HG02970 (cell line): ENCODE results near the gene SEZ6L.

Experiments used
- ATAC-seq: cut with Tn5 transposase; IDR thresholded peaks from one replicate; pipeline ENCODE4 v1.9.1; 2021; ENCODE audit warnings: mild to moderate bottlenecking, moderate library complexity, moderate number of reproducible peaks; ENCODE audit not compliant: unreplicated experiment, low FRiP score

SEZ6L gene

DNA sequence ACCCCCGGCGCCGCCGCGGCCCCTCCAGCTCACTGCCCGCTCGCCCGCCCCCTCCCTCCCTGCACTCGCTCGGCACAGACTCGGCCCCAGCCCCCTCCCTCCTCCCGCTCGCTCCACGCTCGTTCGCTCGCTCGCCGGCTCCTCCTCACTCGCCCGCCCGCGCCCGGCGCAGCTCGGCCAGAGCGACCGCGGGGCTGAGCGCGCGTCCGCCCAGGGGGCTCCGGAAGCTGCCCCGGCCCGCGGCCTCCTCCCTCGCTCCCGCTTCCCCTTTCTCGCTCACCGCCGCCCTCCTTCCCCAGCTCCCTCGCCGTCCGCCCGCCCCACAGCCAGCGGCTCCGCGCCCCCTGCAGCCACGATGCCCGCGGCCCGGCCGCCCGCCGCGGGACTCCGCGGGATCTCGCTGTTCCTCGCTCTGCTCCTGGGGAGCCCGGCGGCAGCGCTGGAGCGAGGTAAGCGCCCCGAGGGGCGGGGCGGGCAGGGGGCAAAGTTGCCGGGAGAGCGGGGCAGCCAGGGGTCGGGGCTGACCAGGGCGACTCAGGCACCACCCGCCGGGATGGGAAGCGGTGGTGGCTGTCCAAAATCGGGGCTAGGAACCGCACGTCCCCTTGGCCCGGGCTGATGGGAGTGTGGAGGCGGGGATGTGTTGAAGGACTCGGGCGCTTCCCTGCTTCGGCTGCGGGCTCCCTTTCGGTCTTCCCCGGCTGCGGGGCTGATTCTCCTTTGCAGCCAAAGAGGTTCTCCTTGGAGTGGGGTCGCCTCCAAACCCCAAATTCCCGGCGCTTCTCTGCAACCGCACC is at the start of gene SEZ6L:
Gene SEZ6L (plus strand): TSS at position 148 of the 797 bp plus-strand sequence. CDS start 208 bp downstream, at position 356.
- ATAC-seq: no peak

GRCh38 chr22:26122920-26123468 is 46.3 kb upstream of the SEZ6L start:
- no peak for ATAC-seq

- no peak for ATAC-seq
Measured at GRCh38 chr22:26124991-26125725, 44.1 kb upstream of the SEZ6L start.

GRCh38 chr22:26127126-26127525 is 42.1 kb upstream of the SEZ6L start:
- no peak for ATAC-seq

DNA sequence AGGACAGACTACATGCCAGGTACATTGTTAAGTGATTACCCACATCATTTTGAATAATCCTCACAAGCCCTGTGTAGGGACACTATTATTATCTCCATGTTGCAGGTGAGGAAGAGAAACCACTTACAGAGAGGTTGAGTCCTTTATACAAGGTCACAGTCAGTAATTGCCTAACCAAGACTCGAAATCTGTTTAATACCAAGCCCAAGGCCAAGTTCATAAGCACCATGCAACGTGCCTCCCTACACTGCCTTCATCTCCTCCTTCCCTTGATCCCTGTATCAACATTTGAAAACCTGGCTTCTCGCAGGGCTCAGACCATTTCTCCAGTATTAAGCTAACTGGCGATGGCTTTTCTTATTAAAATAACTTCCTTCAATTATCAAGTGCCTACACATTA is 41.7 kb upstream of the SEZ6L start:
- no peak for ATAC-seq

- ATAC-seq: no peak
Measured at GRCh38 chr22:26131589-26132154, 37.6 kb upstream of the SEZ6L start.

DNA sequence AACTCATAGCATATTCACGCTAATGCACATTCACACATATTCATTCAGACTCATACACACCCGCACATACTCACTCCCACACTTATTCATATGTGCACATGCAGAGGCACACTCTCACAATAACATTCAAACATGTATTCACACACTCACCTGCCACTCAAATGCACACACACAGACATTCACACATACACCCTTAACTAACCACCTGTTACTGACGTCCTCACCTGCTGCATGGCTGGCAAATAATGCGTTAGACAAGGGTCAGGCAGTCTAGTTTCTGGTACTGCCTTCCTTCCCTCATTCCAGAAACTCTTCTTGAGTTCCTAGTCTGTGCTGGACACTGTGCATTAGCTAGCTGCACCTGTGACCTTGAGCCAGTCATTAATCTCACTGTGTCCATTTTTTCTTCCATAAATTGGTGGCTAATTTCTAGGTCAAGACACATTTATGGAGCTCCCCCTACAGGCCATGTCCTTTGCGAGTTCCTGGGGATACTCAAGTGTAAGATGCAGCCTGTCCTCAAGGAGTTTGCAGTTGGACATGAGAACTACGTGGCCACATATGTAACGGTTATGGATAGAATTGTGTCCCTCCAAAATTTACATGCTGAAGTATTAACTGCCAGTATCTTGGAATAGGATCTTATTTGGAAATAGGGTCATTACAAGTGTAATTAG is 34.5 kb upstream of the SEZ6L start:
- ATAC-seq: no peak

DNA sequence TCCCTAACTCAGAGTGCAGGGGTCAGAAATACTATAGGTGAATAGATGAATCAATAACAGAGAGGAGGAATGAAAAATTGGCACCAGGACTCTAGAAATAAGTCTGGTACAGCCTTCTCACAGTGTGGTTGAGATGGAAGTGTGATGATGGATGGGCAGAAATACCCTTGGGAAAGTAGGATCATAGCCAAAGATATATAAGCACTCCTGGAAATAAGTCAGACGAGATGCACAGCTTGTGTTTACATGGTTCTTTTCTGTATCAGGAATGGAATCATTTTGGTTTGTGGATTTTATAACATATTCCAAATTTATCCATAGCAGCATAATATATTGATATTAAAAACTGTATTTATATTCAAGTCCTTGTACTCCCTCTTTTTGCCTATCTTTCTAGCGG is 33.5 kb upstream of the SEZ6L start:
- ATAC-seq: no peak

DNA sequence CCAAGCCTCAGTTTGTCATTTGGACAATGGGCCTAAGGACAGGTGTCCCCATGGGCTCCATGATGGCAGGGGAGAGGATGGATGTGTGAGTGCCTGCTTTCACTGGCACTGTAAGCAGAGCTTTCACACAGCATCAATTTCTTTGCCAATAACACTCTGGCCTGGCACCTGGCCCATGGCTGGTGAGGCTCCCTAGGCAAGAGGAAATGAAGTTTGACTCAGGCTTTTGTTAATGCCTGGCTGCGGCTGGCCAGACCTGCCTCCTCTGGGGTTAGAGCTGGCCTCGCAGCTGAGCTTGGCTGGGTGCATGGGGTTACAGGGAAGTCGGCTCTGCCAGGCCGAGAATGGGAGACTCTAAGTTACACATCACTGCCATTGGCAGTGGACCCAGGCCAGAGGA is 30.0 kb upstream of the SEZ6L start:
- ATAC-seq: no peak

DNA sequence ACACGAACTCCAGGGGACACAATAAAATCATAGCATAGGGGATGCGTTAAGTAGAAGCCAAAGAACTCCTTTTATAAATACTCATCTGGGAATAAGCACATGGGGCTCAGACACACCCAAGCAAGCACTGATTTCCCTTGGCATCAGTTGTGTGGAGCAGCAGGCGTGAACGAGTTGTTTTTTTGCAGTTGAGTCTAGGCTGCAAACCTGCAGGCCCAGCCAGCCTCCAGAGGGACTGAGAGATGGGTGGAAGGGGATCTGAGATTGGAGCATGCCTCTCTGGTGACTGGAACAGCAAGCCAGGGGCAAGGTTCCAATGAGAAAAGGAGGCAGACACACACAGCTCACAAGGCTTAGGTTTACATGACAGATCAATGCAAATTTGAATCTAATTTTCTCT is 27.4 kb upstream of the SEZ6L start:
- ATAC-seq: no peak

GRCh38 chr22:26143806-26144325 is 25.4 kb upstream of the SEZ6L start:
- no peak for ATAC-seq

- ATAC-seq: no peak
Measured at GRCh38 chr22:26159886-26160285, 9.4 kb upstream of the SEZ6L start.

- no peak for ATAC-seq
Measured at GRCh38 chr22:26161746-26162145, 7.5 kb upstream of the SEZ6L start.

GRCh38 chr22:26162926-26163325 is 6.3 kb upstream of the SEZ6L start:
- ATAC-seq: no peak

DNA sequence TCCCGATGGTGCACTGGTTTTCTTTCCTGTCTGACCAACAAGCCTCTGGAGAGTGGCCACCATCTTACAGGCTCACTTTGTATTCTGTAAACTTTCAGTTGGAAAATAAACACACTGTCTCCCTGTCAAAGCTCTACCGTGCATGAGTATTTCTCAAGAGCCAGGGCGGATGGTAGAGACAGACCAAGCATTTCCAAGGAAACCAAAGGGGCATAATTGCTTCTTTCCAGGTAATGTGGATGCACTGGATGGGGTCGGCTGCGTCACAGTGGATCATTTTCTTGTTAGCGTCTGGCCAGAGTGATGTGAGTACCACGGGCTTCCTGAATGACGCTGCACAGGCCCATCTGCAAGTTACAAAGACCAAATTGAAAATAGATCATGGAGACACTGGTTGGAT is 5.1 kb upstream of the SEZ6L start:
- no peak for ATAC-seq

DNA sequence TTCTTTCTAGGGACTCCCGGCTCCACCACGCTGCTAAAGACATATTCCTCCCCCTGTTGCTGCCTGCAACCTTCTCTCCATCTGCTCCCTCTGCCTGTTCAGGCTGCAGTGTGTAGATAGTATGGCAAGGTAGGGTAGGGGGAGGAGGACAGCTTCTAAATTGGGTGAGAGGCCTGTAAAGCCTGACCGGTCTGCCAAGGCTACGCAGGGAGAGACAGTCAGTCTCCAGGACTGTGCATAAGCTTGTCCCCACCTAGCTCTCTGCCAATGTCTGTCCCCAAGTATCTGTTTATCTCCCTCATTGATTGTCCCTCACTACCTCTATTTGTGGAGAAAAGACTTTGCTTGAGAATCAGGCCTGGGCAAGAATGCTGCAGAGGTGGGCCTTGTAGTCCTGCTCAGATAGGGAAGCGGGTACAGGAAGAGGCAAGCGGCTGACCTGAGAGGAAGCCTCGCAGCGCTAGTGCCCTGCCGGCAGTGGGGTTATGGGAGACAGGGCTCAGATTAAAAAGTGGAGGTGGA is 871 bp upstream of the SEZ6L start:
- ATAC-seq: no peak

GRCh38 chr22:26168939-26169314 is 335 bp upstream of the SEZ6L start:
- ATAC-seq: no peak

- no peak for ATAC-seq
Measured at GRCh38 chr22:26170112-26170492, 840 bp downstream of the SEZ6L start.

DNA sequence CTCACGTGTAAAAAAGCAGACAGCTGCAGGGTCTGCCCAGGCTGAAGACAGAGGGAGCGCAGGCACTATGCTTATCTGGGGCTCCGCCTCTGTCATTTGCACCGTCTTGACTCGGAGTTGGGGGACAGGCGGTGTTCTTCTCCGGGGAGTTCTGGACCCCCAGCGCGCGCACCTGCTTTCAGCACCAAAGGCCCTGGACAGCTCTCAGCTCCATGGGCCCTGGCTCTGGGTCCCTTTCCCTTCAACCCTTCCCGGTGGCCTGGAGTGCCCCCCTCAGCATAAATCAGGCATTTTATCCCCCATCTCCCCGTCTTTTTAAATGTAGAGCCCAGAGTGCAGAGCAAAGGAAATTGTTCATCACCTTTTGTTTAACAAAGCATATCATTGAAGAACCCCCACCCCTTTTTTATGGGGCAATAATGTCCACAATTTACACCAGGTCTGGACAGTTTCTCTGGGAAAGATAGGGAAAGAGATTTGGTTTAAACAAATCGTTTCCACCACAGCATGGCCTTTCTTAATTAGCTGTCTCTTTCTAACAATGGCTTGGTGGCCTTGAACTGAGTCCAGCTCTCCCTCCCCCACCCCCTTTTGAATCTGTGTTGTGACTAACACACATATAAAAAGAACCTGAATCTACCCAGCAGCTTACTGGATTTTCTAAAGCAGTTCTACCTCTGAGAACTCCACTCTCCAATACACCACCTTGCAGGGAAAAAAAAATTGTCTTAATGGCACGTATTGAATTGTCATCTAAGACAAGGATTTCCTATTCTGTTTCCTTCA is 1.7 kb downstream of the SEZ6L start:
- ATAC-seq: no peak
